SU-DHL-6 (cell line): Measurements from ENCODE around the gene AKAP6.

Experiments
- EZH2phosphoT487 ChIP-seq: fragments of 200-600 bp; sonication (generic), shearing (Covaris generic); conservative IDR thresholded peaks from 2 replicates; pipeline ENCODE4 v1.6.1; 2018; ENCODE audit warnings: mild to moderate bottlenecking, antibody characterized with exemption, low read length, moderate library complexity, mixed read lengths
- TF ChIP-seq, protein P1 (sequence below): fragments of 200-600 bp; sonication (generic); IDR thresholded peaks from one replicate; pipeline ENCODE4 v1.5.1; 2017; ENCODE audit warnings: antibody characterized with exemption, mild to moderate bottlenecking, low read length, moderate library complexity; ENCODE audit not compliant: insufficient read depth, poor library complexity, severe bottlenecking

DNA sequence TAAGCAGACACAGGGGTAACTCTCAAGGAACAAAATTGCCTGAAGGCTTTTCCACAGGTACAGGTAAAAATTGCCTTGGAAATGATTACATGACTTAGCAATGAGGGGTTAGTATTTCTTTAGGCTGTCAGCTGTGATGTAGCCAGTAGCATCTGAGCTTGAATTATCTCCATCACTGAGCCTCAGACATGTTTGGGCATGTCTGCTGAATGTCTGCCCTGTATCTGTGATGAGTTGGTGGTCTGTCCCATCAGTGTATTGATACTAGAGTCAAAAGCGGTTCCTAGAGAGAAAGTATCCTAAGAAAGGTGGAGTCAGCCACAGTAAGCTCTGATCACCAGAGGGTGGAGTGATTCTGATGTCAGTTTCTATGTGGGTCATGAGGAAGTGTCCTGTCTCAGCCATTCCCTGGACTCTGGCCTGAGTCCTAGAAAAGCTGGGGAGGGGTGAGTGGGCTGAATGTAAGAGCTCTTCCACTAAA lies 16.3 kb downstream of the AKAP6 start:
- TF ChIP-seq, protein P1, sequence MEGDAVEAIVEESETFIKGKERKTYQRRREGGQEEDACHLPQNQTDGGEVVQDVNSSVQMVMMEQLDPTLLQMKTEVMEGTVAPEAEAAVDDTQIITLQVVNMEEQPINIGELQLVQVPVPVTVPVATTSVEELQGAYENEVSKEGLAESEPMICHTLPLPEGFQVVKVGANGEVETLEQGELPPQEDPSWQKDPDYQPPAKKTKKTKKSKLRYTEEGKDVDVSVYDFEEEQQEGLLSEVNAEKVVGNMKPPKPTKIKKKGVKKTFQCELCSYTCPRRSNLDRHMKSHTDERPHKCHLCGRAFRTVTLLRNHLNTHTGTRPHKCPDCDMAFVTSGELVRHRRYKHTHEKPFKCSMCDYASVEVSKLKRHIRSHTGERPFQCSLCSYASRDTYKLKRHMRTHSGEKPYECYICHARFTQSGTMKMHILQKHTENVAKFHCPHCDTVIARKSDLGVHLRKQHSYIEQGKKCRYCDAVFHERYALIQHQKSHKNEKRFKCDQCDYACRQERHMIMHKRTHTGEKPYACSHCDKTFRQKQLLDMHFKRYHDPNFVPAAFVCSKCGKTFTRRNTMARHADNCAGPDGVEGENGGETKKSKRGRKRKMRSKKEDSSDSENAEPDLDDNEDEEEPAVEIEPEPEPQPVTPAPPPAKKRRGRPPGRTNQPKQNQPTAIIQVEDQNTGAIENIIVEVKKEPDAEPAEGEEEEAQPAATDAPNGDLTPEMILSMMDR: no peak
- no peak for TF ChIP-seq EZH2phosphoT487
